GM19238 (cell line): ENCODE results near the gene PCBP3.
A peak's percentile ranks its signal among the peaks of the same experiment; 100 is the strongest.
"Not testable (repeated sequence)": the region's sequence is repeated elsewhere in the genome, so short reads cannot be mapped to it uniquely, and the experiment has no call there.

Experiments used
- DNase-seq: peaks from one replicate; pipeline ENCODE4 v3.0.0; 2011; ENCODE audit warnings: low spot score; ENCODE audit not compliant: insufficient read length

Gene PCBP3

DNA sequence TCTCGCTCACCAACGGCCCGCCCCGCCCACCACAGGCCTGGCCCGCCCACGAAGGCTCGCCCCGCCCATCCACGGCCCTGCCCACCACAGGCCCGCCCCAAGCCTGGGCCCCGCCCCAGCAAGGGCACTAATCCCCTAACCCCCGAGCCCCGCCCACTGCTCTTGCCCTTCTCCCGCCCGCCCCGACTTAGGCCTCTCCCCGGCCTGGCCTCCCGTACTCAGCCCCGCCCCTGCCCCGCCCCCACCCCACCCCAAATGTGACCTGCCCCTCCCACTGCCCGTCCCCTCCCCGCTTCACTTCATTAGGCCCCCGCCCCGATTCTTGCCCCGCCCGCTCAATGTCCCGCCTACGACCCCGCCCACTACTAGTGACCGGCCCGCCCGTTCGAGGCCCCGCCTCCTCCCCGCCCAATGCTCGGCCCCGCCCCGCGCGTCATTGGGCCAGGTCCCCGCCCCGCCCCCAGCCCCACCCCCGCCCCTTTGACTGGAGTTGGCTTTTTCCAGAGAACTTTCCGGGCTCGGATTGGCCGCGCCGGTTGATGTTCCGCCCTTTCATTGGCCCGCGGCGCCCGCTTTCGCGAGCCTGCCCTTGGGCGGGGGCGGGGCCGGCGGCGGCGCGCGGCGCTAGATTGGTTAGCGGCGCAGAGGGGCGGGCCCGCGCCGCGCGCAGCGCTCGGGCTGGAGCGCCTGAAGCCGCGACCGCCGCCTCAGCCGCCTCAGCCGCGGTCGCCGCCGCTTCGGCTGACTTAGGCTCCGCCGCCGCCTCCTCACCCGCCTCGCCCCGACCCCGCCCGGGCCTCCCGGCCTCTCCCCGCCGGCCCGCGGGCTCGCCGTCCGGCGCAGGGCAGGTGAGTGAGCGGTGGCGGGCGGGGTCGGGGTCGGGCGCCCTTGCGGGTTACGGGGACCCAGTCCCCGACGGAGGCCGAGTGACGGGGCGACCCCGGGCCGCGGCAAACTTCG, at the start of gene PCBP3:
TSS of gene PCBP3 (plus strand) at position 705 of the 960 bp plus-strand sequence. CDS start 206,361 bp downstream, outside the sequence.
- DNase-seq, result peak; percentile 79

GRCh38 chr21:45594721-45595489, 48.6 kb upstream of the PCBP3 start:
- DNase-seq, result no peak

GRCh38 chr21:45595574-45596295, 47.8 kb upstream of the PCBP3 start:
- no peak for DNase-seq

GRCh38 chr21:45596704-45597318, 46.7 kb upstream of the PCBP3 start:
- peak; percentile 80 for DNase-seq

DNA sequence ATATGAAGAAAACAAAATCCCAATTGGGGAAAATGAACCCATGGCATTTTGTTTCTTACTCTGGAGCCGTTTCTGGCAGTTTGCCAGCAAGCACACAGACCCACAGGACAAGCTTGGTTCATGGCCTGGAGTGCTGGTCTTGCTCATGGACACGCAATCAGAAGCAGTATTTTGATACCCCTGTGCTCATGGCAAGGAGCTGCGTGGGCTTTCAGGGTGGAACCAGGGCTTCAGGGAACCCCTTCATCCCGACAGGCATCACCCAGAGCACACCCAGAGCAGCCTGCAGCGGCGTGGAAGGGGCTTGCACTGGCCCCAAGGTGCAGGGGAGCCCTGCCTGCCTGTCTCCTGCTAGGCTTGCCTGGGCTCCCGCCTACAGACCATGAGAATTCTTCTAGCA, 45.4 kb upstream of the PCBP3 start:
- no peak for DNase-seq

DNA sequence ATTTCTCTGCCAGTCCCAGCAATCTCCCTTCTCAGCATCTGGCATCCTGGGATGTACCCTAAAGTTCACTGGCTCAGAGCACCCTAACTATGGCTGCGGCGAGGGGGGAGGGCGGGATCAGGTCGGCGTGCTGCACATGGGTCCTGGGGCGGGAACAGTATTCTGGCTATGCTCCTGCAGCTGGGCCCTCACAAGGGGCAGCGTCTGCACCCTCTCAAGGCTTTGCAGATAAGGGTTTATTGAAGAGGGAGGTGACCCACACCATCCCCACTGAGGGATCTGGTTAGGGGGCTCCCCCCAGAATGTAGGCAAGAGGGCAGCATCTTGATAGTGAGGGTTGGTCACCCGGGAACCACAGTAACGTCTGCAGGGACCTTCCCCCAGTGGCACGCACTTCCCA, 44.9 kb upstream of the PCBP3 start:
- no peak for DNase-seq

DNA sequence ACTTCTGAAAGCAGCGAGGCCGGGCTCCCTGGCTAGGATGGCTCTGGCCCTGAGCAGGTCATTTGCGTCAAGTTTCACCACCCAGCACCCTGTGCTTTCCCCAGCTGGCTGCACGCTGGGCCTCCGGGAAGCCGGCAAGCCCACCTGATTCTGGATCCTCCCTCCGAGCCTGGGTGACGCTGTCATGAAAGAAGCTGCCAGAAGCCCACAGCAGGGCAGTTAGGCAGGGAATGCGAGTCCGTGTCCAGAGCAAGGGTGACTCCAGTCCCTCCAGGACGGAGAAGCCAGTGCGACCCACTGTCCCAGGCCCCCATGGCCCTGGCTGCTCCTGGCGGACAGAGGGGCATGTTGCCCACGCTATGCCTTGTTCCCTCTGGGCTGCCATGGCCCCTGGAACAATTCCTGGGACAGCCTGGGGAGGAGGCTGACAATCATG, 44.4 kb upstream of the PCBP3 start:
- DNase-seq, result no peak

DNA sequence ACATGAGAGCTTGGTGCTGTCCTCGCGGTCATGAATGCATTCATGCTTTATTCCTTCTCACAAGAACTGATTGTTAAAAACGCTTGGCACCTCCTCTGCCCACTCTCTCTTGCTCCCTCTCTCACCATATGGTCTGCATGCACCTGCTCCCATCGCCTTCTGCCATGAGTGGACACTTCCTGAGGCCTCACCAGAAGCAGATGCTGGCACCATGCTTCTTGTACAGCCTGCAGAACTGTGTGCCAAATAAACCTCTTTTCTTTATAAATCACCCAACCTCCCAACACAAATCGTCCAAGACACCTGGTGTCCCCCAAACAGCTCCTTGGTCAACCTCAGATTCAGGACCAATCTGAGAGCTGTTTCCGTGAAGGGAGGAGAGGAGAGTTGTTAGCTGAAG, 43.3 kb upstream of the PCBP3 start:
- no peak for DNase-seq

DNA sequence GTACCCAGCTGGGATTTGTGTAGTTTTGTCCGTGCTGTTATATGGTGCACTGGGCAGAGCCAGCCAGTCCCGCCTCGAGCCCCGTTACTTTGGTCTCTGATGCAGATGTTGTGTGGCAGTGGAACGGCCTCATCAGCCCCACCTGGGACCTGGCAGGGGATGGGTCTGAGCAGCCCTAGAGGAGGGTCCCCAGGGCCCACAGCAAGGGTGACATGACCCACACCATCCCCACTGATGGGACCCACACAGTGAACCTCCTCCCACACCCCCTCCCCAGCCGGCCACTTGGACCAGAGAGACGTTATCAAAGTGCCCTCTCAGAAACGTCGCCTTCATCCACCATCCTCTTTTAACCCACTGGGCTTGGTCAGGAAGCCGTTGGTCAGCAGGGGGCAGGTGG, 42.0 kb upstream of the PCBP3 start:
- DNase-seq, result no peak

- DNase-seq, result no peak
Measured at GRCh38 chr21:45602106-45602505, 41.4 kb upstream of the PCBP3 start.

GRCh38 chr21:45603481-45603880, 40.0 kb upstream of the PCBP3 start:
- DNase-seq, result no peak

GRCh38 chr21:45604681-45605080, 38.8 kb upstream of the PCBP3 start:
- DNase-seq, result not testable (repeated sequence)

DNA sequence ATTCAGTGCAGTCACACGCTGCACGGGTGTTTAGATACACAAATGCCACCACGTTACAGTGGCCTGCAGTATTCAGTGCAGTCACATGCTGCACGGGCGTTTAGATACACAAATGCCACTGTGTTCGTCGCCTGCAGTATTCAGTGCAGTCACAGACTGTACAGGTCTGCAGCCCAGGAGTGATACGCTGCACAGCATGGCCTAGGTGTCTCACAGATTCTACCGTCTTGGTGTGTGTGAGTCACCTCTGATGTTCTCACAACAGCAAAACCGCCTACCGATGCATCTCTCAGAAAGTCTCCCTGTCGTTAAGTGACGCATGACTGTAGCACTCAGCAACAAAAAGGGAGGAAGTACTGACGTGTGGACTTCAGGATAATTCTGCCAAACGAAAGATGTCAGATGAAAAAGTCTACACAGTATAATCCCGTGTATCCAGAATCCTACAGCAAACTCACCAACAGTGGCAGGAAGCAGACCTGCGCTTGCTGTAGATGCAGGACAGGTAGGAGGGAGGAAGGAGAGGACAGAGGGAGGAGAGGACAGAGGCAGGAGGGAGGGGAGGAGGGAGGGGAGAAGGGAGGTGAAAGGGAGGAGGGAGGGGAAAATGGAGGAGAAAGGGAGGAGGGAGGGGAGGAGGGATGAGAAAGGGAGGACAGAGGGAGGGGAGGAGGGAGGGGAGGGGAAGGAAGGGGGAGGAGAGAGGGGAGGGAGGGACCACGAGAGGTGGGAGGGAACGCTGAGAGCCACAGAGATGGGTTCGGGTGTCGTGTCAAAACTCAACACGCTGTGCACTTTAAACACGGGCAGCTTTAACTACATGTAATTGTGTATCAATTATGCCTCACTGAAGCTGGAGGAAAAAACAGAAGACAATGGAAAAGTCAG, 36.3 kb upstream of the PCBP3 start:
- DNase-seq, result no peak

- DNase-seq, result no peak
Measured at GRCh38 chr21:45607909-45608295, 35.6 kb upstream of the PCBP3 start.

- not testable (repeated sequence) for DNase-seq
Measured at GRCh38 chr21:45608747-45609470, 34.6 kb upstream of the PCBP3 start.

GRCh38 chr21:45609616-45610015, 33.9 kb upstream of the PCBP3 start:
- not testable (repeated sequence) for DNase-seq

GRCh38 chr21:45611296-45611695, 32.2 kb upstream of the PCBP3 start:
- no peak for DNase-seq

- no peak for DNase-seq
Measured at GRCh38 chr21:45611939-45612664, 31.4 kb upstream of the PCBP3 start.

GRCh38 chr21:45612665-45613019, 30.9 kb upstream of the PCBP3 start:
- not testable (repeated sequence) for DNase-seq
